Measurements from ENCODE around the gene CPED1.
"Not testable (repeated sequence)": the region's sequence is repeated elsewhere in the genome, so short reads cannot be mapped to it uniquely, and the experiment has no call there.

The CPED1 gene

GRCh38 chr7:120981888-120982615 is 6.5 kb upstream of the CPED1 start:
- no peak for DNase-seq

GRCh38 chr7:120983592-120983991 is 4.9 kb upstream of the CPED1 start:
- DNase-seq = not testable (repeated sequence)

- no peak for DNase-seq
These were observed 4.1 kb upstream of the CPED1 start for GRCh38 chr7:120984406-120984805.

- no peak for DNase-seq
These were observed 3.3 kb upstream of the CPED1 start for GRCh38 chr7:120985130-120985758.

GRCh38 chr7:120985839-120986238 is 2.7 kb upstream of the CPED1 start:
- DNase-seq = no peak

GRCh38 chr7:120986650-120987049 is 1.9 kb upstream of the CPED1 start:
- DNase-seq = no peak

GRCh38 chr7:120987280-120987679 is 1.2 kb upstream of the CPED1 start:
- no peak for DNase-seq

GRCh38 chr7:120987683-120988590 is 574 bp upstream of the CPED1 start:
- peak; percentile 48 for DNase-seq

- no peak for DNase-seq
These were observed 1.0 kb downstream of the CPED1 start for GRCh38 chr7:120989257-120990220.

- DNase-seq = no peak
These were observed 2.1 kb downstream of the CPED1 start for GRCh38 chr7:120990468-120991118.

DNA sequence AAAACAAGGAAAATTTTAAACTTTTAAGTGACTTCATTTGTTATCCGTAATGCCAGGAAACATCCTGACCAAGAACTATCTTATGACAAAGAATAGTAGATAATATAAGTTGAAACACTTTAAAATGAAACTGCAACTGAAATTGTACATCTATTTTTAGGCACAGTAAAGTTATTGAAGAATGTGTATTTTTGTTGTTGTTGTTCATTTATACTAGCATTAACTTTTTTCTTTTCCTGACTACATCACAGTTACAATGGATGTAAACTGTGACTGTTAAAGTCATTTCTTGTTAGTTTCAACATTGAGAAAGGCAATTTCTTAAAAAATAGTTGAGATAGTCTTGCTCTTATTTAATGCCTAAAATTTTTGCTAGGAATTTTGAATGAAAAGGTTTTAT is 2.6 kb downstream of the CPED1 start:
- no peak for DNase-seq

GRCh38 chr7:120991581-120991980 is 3.1 kb downstream of the CPED1 start:
- no peak for DNase-seq

- DNase-seq = no peak
These were observed 3.9 kb downstream of the CPED1 start for GRCh38 chr7:120992272-120992964.

DNA sequence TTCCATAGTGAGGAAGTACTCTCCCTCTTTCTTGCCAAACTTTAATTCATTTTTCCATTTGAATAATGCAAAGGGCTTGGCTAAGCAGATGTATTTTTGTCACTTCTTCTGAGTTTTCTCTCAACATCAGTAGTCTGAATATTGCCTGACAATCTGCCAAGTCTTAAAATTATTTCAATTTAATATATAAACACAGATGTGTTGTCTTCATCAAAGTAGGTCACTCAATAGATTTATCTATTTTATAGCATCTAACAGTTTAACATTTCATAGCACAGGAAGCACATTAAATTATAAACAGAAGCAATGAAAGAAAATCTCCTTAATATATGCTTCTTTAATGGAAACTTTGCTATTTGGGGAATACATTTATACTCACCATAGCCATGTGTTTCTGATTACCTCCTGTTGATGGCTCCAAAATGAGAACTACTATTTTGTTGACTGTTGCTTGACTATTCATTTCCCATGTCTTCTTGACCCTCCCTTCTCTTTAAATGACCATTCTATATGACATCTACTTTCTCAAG is 4.5 kb downstream of the CPED1 start:
- DNase-seq = no peak

DNA sequence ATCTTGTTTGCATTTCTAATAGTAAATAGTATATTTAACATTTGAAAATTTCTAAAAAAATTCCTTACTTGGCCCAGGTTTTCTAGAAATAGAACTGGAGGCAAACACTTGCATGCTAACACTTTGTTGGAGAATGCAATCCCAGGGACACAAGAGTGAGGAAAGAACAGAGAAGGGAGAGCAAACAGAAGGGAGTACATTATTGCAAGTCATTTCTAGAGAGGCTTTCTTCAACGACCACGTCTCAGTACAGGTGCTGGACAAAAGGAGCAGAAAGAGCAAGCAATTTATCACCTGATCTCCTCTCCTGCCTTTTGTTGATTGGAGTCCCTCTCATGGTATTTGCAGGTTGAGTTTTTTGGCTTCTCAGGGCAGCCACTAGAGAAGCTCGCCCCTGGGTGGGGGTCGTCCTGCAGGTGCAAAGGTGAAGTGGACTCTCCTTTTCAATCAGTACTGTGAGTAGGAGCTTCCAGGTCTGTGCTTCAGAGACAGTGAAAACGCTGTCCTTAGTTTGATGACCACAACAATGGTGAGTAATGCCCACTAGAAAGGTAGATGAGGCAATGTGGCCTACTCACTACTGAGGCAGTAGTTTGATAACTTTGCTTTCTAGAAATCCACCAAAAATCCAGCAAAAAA is 5.2 kb downstream of the CPED1 start:
- no peak for DNase-seq

- DNase-seq = no peak
These were observed 6.2 kb downstream of the CPED1 start for GRCh38 chr7:120994512-120995410.

DNA sequence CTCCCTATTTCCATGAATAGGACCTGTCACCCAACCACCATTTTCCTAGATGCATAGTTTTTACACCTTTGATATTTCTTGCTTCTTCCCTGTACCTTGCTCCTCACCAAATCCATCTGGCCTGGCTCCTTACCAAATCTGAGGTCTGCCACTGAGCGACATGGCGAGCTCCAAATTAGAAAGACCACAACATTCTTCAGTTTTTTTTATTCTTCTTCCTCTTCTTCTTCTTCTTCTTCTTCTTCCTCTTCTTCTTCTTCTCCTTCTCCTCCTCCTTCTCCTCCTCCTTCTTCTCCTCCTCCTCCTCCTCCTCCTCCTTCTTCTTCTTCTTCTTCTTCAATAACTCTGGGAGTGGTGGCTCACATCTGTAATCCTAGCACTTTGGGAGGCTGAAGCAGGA is 7.1 kb downstream of the CPED1 start:
- no peak for DNase-seq

GRCh38 chr7:120996333-120996987 is 7.9 kb downstream of the CPED1 start:
- DNase-seq = peak; percentile 79

GRCh38 chr7:120996988-120997345 is 8.5 kb downstream of the CPED1 start:
- DNase-seq = peak; percentile 8
